Sciatic nerve (tissue), 2 donors: ENCODE data around the gene KRTAP4-3. TPM values are rescaled to one million over a fixed set of nuclear protein-coding genes. Genes with fewer than 3 reads are reported as not detected.
"Not testable (repeated sequence)": the region's sequence is repeated elsewhere in the genome, so short reads cannot be mapped to it uniquely, and the experiment has no call there.

Source experiments
- ATAC-seq: fragments of 200-7000 bp; cut with Tn5 transposase; one replicate; pipeline ENCODE4 v1.9.1; 2020; ENCODE audit warnings: mild to moderate bottlenecking, moderate library complexity
- DNase-seq: peaks from one replicate; pipeline ENCODE4 v3.0.0-alpha.2; 2020; ENCODE audit warnings: low spot score
- intact Hi-C: fragments of 100-400 bp; cut with DNase I; formaldehyde crosslinking; loops from one replicate; pipeline ENCODE4 v1.14.2; 2022
- total RNA-seq: library from RNA; stranded (reverse); fragmentation: NEBNext Ultra II Directional; extraction: Animal tissue kit (Norgen Biotek cat#: 25700); gene quantifications from one replicate; pipeline ENCODE4 v1.2.1, GENCODE V29; 2021
- donor health status: DM: no; HTN: no; CAD: no.
- donor health status: DM: no; HTN: no; CAD: no.

KRTAP4-3 gene
- total RNA-seq, 1 donor from 2014 or later: not detected

GRCh38 chr17:41123991-41124371 lies 44.0 kb downstream of the KRTAP4-3 start, which contains the start of gene KRTAP4-12:
KRTAP4-12 (minus strand) TSS chr17:41124182; CDS start chr17:41124122, 60 bp downstream.
- ATAC-seq, DNase-seq, intact Hi-C loops: not testable (repeated sequence)

- ATAC-seq, DNase-seq, intact Hi-C loops: not testable (repeated sequence)
These were observed 44.6 kb downstream of the KRTAP4-3 start for GRCh38 chr17:41123292-41123990.

GRCh38 chr17:41121742-41122141 lies 46.3 kb downstream of the KRTAP4-3 start:
- ATAC-seq: no peak
- intact Hi-C loops: no loop called here
- no peak for DNase-seq

- intact Hi-C loops, ATAC-seq, DNase-seq: not testable (repeated sequence)
These were observed 48.0 kb downstream of the KRTAP4-3 start for GRCh38 chr17:41119696-41120690.

GRCh38 chr17:41118721-41119120 lies 49.3 kb downstream of the KRTAP4-3 start:
- DNase-seq (no peak), ATAC-seq (no peak)
- intact Hi-C loops: no loop called here

- intact Hi-C loops, DNase-seq, ATAC-seq: not testable (repeated sequence)
These were observed 50.1 kb downstream of the KRTAP4-3 start, which contains the start of gene KRTAP4-11 for GRCh38 chr17:41117846-41118386. KRTAP4-11 (minus strand) TSS chr17:41118373; CDS start chr17:41118315, 58 bp downstream.

Other genes with a start within 250 kb of the KRTAP4-3 start
- gene KRT23, start 230.6 kb downstream of the KRTAP4-3 start, total RNA-seq: 0.53 TPM
- not detected for gene KRT39, start 201.3 kb downstream of the KRTAP4-3 start, total RNA-seq
- gene KRT40, start 183.9 kb downstream of the KRTAP4-3 start, total RNA-seq: not detected
- not detected for gene KRTAP3-3, start 174.1 kb downstream of the KRTAP4-3 start, total RNA-seq
- not detected for gene KRTAP3-2, start 168.3 kb downstream of the KRTAP4-3 start, total RNA-seq
- gene KRTAP3-1, start 159.1 kb downstream of the KRTAP4-3 start, total RNA-seq: not detected
- gene KRTAP1-5, start 141.0 kb downstream of the KRTAP4-3 start, total RNA-seq: not detected
- not detected for gene KRTAP1-4, start 138.0 kb downstream of the KRTAP4-3 start, total RNA-seq
- gene KRTAP1-3, start 133.3 kb downstream of the KRTAP4-3 start, total RNA-seq: not detected
- not detected for gene KRTAP1-1, start 126.8 kb downstream of the KRTAP4-3 start, total RNA-seq
- not detected for gene KRTAP2-1, start 120.9 kb downstream of the KRTAP4-3 start, total RNA-seq
- not detected for gene KRTAP2-2, start 113.0 kb downstream of the KRTAP4-3 start, total RNA-seq
- not detected for gene KRTAP2-3, start 108.1 kb downstream of the KRTAP4-3 start, total RNA-seq
- not detected for gene KRTAP2-4, start 102.3 kb downstream of the KRTAP4-3 start, total RNA-seq
- gene KRTAP4-7, start 84.1 kb downstream of the KRTAP4-3 start, total RNA-seq: not detected
- not detected for gene KRTAP4-8, start 70.1 kb downstream of the KRTAP4-3 start, total RNA-seq
- not detected for gene KRTAP4-16, start 66.0 kb downstream of the KRTAP4-3 start, total RNA-seq
- not detected for gene KRTAP4-9, start 62.8 kb downstream of the KRTAP4-3 start, total RNA-seq
- not detected for gene KRTAP4-11, start 49.8 kb downstream of the KRTAP4-3 start, total RNA-seq
- gene KRTAP4-12, start 44.0 kb downstream of the KRTAP4-3 start, total RNA-seq: not detected
- gene KRTAP4-6, start 27.7 kb downstream of the KRTAP4-3 start, total RNA-seq: not detected
- gene KRTAP4-5, start 18.4 kb downstream of the KRTAP4-3 start, total RNA-seq: not detected
- not detected for gene KRTAP4-4, start 7.5 kb downstream of the KRTAP4-3 start, total RNA-seq
- not detected for gene KRTAP4-2, start 10.0 kb upstream of the KRTAP4-3 start, total RNA-seq
- gene KRTAP4-1, start 16.7 kb upstream of the KRTAP4-3 start, total RNA-seq: not detected
- not detected for gene KRTAP9-1, start 21.7 kb upstream of the KRTAP4-3 start, total RNA-seq
- gene KRTAP9-2, start 58.4 kb upstream of the KRTAP4-3 start, total RNA-seq: not detected
- gene KRTAP9-3, start 64.2 kb upstream of the KRTAP4-3 start, total RNA-seq: not detected
- not detected for gene KRTAP9-8, start 69.8 kb upstream of the KRTAP4-3 start, total RNA-seq
- gene KRTAP9-4, start 81.5 kb upstream of the KRTAP4-3 start, total RNA-seq: not detected
- not detected for gene KRTAP9-9, start 87.2 kb upstream of the KRTAP4-3 start, total RNA-seq
- gene KRTAP9-6, start 97.2 kb upstream of the KRTAP4-3 start, total RNA-seq: not detected
- not detected for gene KRTAP9-7, start 107.5 kb upstream of the KRTAP4-3 start, total RNA-seq
- gene KRTAP29-1, start 134.6 kb upstream of the KRTAP4-3 start, total RNA-seq: not detected
- not detected for gene KRTAP16-1, start 141.1 kb upstream of the KRTAP4-3 start, total RNA-seq
- gene KRTAP17-1, start 147.5 kb upstream of the KRTAP4-3 start, total RNA-seq: not detected
- gene KRT33A, start 182.6 kb upstream of the KRTAP4-3 start, total RNA-seq: not detected
- gene KRT33B, start 201.6 kb upstream of the KRTAP4-3 start, total RNA-seq: not detected
- not detected for gene KRT34, start 214.1 kb upstream of the KRTAP4-3 start, total RNA-seq
- not detected for gene KRT31, start 229.4 kb upstream of the KRTAP4-3 start, total RNA-seq